NCI-H2227 (cell line): ENCODE results near the gene FAM229A.

Source experiments
- DNase-seq: peaks from one replicate; lab custom pipeline; 2025; ENCODE audit not compliant: unreplicated experiment; lab: John Stamatoyannopoulos, UW

The FAM229A gene

DNA sequence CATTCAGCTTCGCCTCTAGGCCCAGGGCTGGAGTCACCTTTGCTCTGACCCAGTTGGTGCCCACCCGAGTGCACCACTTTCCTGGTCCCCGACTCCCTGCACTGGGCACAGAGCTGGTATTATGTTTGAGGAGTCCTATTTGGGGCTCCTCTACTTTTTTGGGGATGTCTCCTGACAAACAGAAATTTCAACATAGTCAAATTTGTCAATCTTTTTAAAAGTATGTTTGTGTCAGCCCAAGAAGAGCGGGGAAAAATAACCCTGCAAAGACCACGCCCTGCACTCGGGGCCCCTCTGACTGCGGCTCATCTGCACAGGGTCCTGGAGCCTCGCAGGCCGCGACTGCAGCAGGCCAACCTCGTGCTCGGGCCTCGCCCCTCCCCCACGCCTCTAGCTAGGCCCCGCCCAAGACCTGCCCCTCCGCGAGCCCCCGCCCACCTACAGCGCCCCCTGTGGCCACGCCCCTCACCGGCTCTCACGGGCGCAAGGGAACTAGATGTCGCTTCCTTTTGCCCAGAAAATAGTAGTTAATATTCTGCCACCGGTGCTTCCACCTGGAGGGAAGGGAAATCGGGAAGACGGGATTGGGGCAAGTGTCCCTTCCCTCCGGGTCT, 11.4 kb downstream of the FAM229A start:
- DNase-seq = peak; percentile 89

DNA sequence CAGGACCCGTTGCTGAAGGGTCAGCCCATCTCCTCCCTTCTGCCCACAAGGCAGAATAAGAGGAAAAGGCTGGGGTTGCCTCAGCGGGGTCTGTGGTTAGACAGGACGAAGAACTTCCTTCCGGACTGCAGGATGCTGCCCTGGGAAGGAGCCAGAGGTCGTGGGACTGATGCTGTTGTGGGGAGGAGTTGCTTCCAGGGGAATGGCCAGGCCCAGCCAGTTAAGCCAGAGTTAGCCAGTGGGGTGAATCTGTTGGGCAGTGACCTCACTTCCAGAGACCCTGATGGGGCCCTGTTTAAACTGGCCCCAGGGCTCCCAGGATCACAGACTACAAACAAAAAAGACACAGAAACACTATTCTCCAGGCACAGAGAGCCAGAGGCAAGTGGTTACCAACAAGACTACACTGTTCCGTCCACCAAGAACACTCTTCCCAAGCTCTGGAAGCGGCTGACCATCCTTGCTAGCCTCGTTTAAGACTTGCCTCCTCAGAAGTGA, 13.0 kb downstream of the FAM229A start:
- no peak for DNase-seq

- no peak for DNase-seq
Measured at GRCh38 chr1:32346532-32347157, 15.6 kb downstream of the FAM229A start.

DNA sequence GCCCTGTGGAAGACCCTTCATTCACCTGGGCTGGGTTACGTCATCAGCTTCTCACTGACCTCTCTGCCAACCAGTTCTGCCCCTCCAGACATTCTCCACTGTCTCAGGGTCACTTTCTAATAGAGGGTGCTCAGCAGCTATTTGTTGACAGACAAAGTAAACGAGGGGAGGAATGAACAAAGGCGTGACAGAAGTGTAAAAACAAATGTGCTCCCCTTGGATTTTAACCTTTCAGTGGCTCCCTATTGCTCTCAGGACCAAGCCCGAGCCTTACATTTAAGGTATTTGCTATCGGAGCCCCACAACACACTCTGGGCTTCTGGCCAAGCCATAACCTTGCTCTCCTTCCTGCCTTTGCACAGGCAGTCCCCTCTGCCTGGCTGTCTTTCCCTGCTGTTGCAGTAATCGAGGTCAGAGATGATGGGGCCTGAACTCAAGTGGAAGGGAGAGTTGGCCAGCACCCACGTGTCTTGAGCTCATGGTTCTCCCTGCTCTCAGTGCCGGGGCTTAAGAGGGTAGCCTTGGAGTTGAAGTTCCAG, 16.9 kb downstream of the FAM229A start:
- no peak for DNase-seq

- DNase-seq = no peak
Measured at GRCh38 chr1:32342704-32343103, 19.6 kb downstream of the FAM229A start.

- no peak for DNase-seq
Measured at GRCh38 chr1:32341971-32342370, 20.3 kb downstream of the FAM229A start.

DNA sequence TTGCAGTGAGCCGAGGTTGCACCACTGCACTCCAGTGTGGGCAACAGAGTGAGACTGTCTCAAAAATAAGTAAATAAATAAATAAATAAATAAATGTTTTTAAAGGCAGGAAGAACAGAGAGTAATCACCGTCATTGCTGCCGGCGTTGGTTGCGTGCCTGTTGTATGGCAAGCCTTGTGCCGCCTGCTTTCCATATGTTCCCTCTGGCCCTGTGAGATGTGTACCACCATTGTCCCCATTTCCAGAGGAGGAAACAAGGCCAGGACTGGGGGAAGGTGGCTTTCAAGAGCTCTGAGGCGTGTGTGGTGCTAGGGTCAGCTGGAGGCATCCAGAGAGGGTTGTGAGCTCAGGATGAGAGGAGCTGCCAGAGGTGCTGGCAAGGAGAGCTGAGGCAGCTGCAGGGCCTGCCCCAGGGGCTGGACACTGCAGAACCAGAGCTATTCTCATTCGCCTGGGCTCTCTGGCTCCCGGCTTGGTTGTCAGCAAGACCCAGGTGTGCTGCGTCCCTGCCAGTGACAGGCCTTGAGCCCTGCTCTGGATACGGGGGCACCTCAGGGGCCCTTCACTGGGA, 21.0 kb downstream of the FAM229A start:
- no peak for DNase-seq

DNA sequence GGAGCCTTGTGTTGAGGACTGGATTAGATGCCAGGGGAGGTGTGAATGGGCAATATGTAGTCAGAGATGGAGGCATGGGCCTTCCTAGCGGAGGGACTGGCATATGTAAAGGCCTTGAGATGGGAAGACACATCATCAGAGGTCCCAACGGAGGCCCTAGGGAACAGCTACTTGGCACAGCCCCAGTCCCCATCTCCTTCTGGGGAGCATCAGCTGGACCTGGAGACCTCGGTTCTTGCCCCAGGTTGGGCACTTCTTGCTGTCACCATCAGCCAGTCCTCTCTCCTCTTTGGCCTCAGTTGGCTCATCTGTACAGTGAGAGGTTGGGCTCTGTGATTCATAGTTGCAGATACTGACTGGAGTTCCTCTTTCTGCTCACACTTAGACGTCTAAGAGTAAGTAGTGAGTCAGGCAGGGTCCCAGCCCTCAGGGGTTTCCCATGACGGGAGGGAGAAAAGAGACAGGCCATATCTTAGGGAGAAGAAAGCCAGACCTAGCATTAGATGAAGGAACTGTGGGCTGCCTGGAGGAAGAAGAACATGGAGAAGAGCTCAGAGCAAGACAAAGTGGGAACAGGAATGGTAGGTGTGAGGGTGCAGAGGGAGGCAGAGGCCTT, 22.8 kb downstream of the FAM229A start:
- DNase-seq = no peak

DNA sequence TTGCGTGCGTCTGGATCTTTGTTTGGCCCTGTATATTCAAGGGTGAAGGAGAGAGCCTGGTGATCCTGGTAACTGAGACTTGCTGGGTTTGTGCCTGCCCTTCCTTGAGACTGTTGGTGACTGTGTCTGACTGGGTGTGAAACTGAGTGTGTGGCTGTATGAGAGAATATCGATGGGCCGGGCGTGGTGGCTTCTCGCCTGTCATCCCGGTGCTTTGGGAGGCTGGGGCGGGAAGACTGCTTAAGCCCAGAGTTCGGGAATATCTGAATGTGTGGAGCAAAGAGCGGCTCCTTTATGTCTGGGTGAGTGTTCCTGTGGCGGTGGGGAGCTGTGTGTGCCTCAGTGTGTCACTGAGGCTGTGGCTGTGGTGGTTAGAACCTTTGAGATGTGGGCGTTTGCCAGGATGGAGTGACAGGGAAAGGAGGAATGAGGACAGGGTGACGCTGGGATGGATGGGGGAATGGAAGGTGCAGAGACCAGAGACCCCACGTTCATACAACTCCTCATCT, 23.6 kb downstream of the FAM229A start:
- no peak for DNase-seq

DNA sequence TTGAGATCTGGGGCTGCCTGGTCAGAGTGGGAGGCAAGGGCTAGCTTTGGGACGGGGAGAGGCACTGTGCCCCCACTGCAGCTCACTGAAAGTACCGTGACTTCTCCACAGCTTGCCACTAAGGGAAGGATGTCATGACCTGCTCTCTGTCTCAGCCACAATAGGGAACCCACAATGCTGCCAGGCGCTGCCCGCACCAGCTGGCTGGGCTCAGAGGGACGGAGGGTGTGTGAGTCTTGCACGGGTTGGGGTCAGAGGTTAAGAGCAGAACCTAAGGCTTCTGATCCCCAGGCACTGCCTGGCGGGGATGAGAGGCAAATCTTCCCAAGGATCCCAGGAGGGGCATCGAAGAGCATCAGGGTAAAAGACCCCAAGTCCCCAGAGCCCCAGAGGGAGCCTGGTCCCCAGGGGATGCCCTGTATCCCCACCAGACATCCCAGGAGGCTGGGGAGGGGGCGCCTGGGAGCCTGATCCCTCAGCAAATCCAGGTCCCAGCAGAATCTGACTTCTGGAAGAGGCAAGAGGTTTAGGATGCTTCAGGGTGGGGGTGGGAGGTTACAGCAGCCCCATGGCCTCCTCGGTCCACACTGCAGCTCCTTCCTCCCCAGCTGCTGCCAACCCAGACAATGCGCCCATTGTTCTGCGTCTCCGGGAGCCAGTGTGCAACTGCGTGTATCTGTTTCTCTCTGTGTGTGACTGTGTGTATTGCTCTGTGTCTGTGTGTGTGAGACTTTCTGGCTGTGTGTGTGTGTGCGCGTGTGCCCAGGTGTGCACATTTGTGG, 24.2 kb downstream of the FAM229A start:
- no peak for DNase-seq

DNA sequence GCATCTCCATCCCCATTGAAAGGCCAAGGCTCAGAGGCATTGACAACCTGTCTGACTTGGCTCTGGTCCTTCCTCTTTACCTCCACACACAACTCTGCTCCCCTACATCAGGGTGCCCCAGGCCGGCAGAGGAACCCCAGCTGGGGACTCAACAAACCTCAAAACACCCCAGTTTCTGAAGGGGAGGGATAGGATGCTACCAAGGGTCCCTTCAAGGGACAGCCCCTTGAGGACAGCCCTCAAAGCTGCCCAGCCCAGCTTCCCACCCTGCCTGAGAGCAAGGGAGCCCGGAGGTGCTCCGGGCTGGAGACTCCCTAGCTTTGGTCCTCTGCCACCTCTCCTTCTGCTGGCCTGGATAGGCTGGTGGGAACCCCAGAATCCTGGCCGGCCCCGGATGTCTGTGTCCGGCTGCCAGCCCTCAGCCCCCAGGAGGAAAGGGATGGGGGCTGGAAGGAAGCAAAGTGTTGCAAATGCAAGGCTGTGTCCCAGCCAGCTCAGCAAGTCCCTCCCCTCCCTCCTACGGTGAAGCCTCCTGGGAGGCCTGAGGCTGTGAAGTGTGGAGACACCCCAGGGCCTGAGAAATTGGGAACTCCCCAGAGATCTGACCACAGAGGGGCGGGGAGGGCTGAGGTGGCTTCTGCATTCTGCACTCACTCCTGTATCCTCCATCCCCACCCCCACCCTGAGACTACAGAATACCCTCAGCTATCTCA, 25.2 kb downstream of the FAM229A start:
- DNase-seq = no peak

DNA sequence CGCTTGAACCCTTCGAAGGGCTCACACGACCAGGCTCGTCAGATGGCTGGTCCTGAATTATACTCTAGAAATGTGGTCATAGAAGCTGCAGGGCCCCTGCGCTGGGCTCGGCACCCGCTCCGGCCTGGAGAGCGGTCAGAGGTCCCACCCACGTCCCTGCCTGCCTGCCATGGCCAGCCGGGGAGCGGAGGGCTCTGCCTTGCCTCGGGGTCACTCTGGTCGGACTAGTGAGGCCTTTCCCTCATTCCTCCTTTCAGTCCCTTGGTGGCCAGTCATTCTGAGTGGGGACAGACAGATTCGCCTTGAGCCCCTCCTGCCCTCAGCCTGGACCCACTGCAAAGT, 25.7 kb downstream of the FAM229A start:
- no peak for DNase-seq

DNA sequence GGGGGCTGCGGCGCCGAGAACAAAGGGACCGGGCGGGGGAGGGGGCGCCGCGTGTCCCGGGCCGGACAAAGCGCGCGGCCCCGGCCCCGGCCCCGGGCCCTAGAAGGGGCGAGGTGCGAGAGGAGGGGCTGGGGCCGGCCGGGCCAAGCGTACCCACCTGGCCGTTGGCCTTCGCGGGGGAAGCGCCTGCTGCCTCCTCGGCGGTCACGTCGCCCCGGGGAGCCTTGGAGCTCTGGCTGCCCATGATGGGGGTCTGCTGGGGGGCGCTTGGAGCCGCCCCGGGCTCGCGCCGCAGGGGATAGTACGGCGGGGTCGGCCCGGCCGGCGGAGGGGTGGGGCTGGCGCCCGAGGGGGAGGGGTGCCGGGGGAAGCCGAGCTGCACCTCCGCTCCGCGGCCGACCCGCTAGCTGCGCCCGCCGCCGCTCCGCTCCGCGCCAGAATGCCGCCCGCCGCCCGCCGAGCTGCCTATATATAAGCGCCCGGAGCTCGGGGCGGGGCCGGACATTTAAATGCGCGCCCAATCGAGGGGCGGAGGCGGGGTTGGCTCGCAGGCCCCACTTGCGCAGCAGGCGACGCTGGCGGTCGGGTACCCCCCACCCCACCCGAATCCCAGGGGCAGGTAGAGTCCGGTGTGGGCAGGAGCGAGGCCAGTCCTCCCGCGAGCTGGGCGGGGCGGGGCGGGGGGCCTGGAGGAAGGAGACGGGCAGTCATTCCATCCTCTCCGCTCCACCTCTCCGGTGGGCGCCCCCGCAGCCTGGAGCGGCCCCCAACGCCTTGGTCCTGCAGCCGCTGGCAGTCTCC, 26.3 kb downstream of the FAM229A start, which contains the start of gene MARCKSL1:
Gene MARCKSL1, minus strand, starts transcription at position 444 of the 801 bp plus-strand sequence. Its CDS starts 200 bp downstream, at position 244.
- DNase-seq = peak; percentile 91

- DNase-seq = no peak
Measured at GRCh38 chr1:32335535-32335789, 26.8 kb downstream of the FAM229A start.

DNA sequence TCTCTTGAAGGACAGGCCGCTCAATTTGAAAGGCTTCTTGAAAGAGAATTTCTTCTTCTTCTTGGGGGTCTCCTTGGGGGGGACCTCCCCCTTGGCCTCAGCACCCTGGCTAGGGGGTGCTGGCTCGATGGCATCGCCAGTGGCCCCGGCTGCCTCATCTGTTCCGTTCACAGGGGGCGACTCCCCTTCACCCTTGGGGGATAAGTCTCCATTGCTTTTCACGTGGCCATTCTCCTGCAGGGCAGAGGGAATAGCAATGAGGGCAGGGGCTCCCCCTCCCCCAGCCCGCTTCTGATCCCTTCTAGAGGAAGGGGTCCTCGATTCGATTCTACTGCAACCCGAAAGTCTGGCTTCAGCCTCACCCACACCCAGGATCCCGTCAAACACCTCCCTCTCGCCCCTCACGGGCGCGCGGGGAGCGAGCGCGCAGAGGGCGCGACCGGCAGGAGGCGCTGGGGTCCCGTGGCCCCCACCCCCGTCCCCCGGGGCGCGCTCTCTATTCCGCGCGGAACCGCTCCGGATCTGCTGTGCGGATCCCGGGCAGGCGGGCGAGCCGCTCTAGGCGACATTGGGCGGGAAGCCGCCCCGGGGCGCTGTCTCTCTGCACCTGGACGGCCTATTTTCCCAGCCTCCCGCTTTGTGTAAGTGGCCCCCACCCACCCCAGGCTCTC, 27.3 kb downstream of the FAM229A start:
- peak; percentile 78 for DNase-seq

DNA sequence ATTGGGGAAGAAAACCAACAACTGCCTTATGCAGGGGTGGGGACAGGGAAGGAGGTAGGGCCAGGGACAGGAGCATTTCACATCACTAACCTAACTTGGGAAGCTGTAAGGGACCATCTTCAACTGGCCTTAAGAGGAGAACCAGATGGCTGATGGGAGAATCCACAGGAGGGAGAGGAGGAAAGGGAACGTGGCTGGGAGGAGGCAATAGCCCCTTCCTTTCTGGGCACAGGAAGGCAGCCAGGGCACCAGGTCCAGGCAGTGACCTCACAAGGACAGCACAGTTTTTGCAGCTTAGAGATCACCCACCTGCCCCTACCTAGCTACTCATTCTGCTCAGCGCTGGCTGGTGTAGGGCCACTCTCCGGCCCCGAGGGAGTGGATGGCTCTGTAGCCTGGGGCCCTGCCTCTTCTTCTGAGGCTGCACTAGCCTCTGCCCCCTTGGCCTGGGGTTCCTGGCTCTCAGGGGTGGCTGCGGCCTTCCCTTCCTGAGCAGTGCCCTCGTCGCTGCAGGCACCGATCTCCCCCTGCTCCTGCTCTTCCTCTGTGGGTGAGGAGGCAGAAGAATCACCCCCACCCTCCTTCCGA, 27.9 kb downstream of the FAM229A start:
- DNase-seq = peak; percentile 34

- DNase-seq = no peak
Measured at GRCh38 chr1:32333251-32333963, 28.9 kb downstream of the FAM229A start.
